ENCODE data around the gene ACER1. TPM values are rescaled to one million over a fixed set of nuclear protein-coding genes. Genes with fewer than 3 reads are reported as not detected.

The ACER1 gene
- total and polyA plus RNA-seq, 2 of the 13 experiments (the other 11 are each of a cell fraction or from before 2014, with no cell fraction given), result not detected

GRCh38 chr19:6279931-6280591 lies 53.4 kb downstream of the ACER1 start, which contains the start of gene MLLT1 (continued):
- TF ChIP-seq ZXDC (CRISPR knock-in tag; IDR thresholded peaks at IDR 0.05) (no peak; the same call in 1 of the 2 replicates), ZNF670 (CRISPR knock-in tag; IDR thresholded peaks at IDR 0.05; ENCODE audit: borderline replicate concordance) (no peak), ZNF451 (CRISPR knock-in tag; IDR thresholded peaks at IDR 0.05) (peak; percentile 63; the same call in 1 of the 2 replicates), STAT5B (CRISPR knock-in tag; IDR thresholded peaks at IDR 0.05) (no peak), NAIF1 (CRISPR knock-in tag; IDR thresholded peaks at IDR 0.05; ENCODE audit: borderline replicate concordance) (peak; percentile 28; the same call in 1 of the 2 replicates), CENPT (CRISPR knock-in tag; IDR thresholded peaks at IDR 0.05; ENCODE audit: low read depth) (no peak), POLR2AphosphoS5 (IDR thresholded peaks at IDR 0.05; ENCODE audit: low read depth, low read length) (no peak), AGO1 (IDR thresholded peaks at IDR 0.05; ENCODE audit: low read depth, low read length, poor library complexity, severe bottlenecking) (no peak), ZNF609 (CRISPR knock-in tag; IDR thresholded peaks at IDR 0.05; ENCODE audit: borderline replicate concordance) (0 out of 2 replicates have a peak, but pooled peaks have one; percentile 17), MXI1 (IDR thresholded peaks at IDR 0.05; ENCODE audit: borderline replicate concordance, low read depth, low read length) (peak; percentile 77; the same call in 2 of the 3 replicates), TGIF2 (CRISPR knock-in tag; IDR thresholded peaks at IDR 0.05) (peak; percentile 79; the same call in 1 of the 2 replicates), TAF1 (CRISPR knock-in tag; IDR thresholded peaks at IDR 0.05) (no peak), MLX (CRISPR knock-in tag; IDR thresholded peaks at IDR 0.05) (no peak; the same call in 1 of the 2 replicates), BCL6 (CRISPR knock-in tag; IDR thresholded peaks at IDR 0.05) (no peak), TRIM24 (CRISPR knock-in tag; IDR thresholded peaks at IDR 0.05) (no peak)
- TF ChIP-seq, protein P1, sequence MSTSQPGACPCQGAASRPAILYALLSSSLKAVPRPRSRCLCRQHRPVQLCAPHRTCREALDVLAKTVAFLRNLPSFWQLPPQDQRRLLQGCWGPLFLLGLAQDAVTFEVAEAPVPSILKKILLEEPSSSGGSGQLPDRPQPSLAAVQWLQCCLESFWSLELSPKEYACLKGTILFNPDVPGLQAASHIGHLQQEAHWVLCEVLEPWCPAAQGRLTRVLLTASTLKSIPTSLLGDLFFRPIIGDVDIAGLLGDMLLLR (CRISPR knock-in tag; IDR thresholded peaks at IDR 0.05), result peak; percentile 45; the same call in 1 of the 2 replicates
- TF ChIP-seq, protein P2, sequence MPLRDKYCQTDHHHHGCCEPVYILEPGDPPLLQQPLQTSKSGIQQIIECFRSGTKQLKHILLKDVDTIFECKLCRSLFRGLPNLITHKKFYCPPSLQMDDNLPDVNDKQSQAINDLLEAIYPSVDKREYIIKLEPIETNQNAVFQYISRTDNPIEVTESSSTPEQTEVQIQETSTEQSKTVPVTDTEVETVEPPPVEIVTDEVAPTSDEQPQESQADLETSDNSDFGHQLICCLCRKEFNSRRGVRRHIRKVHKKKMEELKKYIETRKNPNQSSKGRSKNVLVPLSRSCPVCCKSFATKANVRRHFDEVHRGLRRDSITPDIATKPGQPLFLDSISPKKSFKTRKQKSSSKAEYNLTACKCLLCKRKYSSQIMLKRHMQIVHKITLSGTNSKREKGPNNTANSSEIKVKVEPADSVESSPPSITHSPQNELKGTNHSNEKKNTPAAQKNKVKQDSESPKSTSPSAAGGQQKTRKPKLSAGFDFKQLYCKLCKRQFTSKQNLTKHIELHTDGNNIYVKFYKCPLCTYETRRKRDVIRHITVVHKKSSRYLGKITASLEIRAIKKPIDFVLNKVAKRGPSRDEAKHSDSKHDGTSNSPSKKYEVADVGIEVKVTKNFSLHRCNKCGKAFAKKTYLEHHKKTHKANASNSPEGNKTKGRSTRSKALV (CRISPR knock-in tag; IDR thresholded peaks at IDR 0.05), result no peak
